IMR-90 (cell line): ENCODE results near the gene ZNF778. TPM values are rescaled to one million over a fixed set of nuclear protein-coding genes. Genes with fewer than 3 reads are reported as not detected.

Experiments used
- ATAC-seq: fragments of 200-7000 bp; cut with Tn5 transposase; 2 replicates; pipeline ENCODE4 v1.9.1; 2020; ENCODE audit warnings: low read depth, mild to moderate bottlenecking, moderate library complexity
- BruUV-seq: library from RNA; stranded (reverse); fragments of 400-500 nt; replicated peaks from 2 replicates; lab custom pipeline; 2021; lab: Mats Ljungman, UMichigan
- CTCF ChIA-PET: fragments of 300-600 bp; formaldehyde crosslinking; extraction: SDS; loops from one replicate; lab custom pipeline; 2021; ENCODE audit warnings: antibody characterized with exemption; lab: Yijun Ruan, JAX
- POLR2A ChIA-PET: fragments of 300-600 bp; sonication (Branson Sonifier 250); formaldehyde crosslinking; loops from one replicate; lab custom pipeline; 2022; ENCODE audit warnings: antibody characterized with exemption; ENCODE audit not compliant: unreplicated experiment; lab: Charles Lee
- DNase-seq: peaks from one replicate; pipeline ENCODE4 v3.0.0; 2013
- H2AFZ ChIP-seq: replicated peaks from 2 replicates; pipeline ENCODE3; 2013; ENCODE audit warnings: low read length, mild to moderate bottlenecking; ENCODE audit not compliant: poor library complexity
- H2AK5ac ChIP-seq: 2 replicates; pipeline ENCODE4 v1.6.1; 2013; ENCODE audit warnings: low read depth, low read length, inconsistent platforms
- H2AK9ac ChIP-seq: replicated peaks from 2 replicates; pipeline ENCODE3; 2013; ENCODE audit warnings: mild to moderate bottlenecking, low read depth, low read length, moderate library complexity; ENCODE audit not compliant: poor library complexity
- H2BK120ac ChIP-seq: 2 replicates; pipeline ENCODE4 v1.6.1; 2013; ENCODE audit warnings: low read depth, low read length, inconsistent platforms
- H2BK15ac ChIP-seq: 3 replicates; pipeline ENCODE4 v1.6.1; 2013; ENCODE audit warnings: low read depth, low read length, inconsistent platforms
- H2BK20ac ChIP-seq: 2 replicates; pipeline ENCODE4 v1.6.1; 2013; ENCODE audit warnings: low read depth, mild to moderate bottlenecking, inconsistent platforms, low read length, moderate library complexity
- H2BK5ac ChIP-seq: 2 replicates; pipeline ENCODE4 v1.6.1; 2013; ENCODE audit warnings: mild to moderate bottlenecking, low read depth, low read length, inconsistent platforms; ENCODE audit not compliant: poor library complexity, severe bottlenecking
- H3K14ac ChIP-seq: replicated peaks from 2 replicates; pipeline ENCODE4 v1.6.1; 2013; ENCODE audit warnings: low read depth, low read length, inconsistent platforms
- H3K18ac ChIP-seq: 2 replicates; pipeline ENCODE4 v1.6.1; 2013; ENCODE audit warnings: low read depth, low read length, control low read depth
- H3K23ac ChIP-seq: 2 replicates; pipeline ENCODE4 v1.6.1; 2013; ENCODE audit warnings: low read depth, low read length, inconsistent platforms
- H3K27ac ChIP-seq: 2 replicates; pipeline ENCODE4 v1.5.1; 2013; ENCODE audit warnings: mild to moderate bottlenecking, control low read depth, low read length; ENCODE audit not compliant: insufficient read depth
- H3K27me3 ChIP-seq: 2 replicates; pipeline ENCODE4 v1.6.1; 2013; ENCODE audit warnings: low read length; ENCODE audit not compliant: control insufficient read depth, insufficient read depth
- H3K36me3 ChIP-seq: 2 replicates; pipeline ENCODE4 v1.6.1; 2013; ENCODE audit warnings: low read length, mixed read lengths; ENCODE audit not compliant: control insufficient read depth, insufficient read depth
- H3K4ac ChIP-seq: 2 replicates; pipeline ENCODE4 v1.6.1; 2013; ENCODE audit warnings: low read depth, low read length, inconsistent platforms
- H3K4me1 ChIP-seq: 2 replicates; pipeline ENCODE4 v1.6.1; 2013; ENCODE audit warnings: low read length, mixed read lengths; ENCODE audit not compliant: control insufficient read depth, insufficient read depth
- H3K4me2 ChIP-seq: 2 replicates; pipeline ENCODE4 v1.6.1; 2013; ENCODE audit warnings: low read depth, mild to moderate bottlenecking, control low read depth, low read length, moderate library complexity
- H3K4me3 ChIP-seq: 2 replicates; pipeline ENCODE4 v1.5.1; 2013; ENCODE audit warnings: low read depth, mild to moderate bottlenecking, control low read depth, low read length, moderate library complexity; ENCODE audit not compliant: insufficient read depth
- H3K56ac ChIP-seq: 2 replicates; pipeline ENCODE4 v1.6.1; 2013; ENCODE audit warnings: low read length, inconsistent platforms; ENCODE audit not compliant: insufficient read depth; ENCODE audit errors: extremely low read depth
- H3K79me1 ChIP-seq, 2 experiments: 2 replicates each; pipeline ENCODE4 v1.6.1; 2013; ENCODE audit warnings: low read length in 2 of 2, inconsistent platforms in 1 of 2, low read depth in 1 of 2
- H3K9ac ChIP-seq: 2 replicates; pipeline ENCODE4 v1.6.1; 2013; ENCODE audit warnings: low read depth, low read length, control low read depth
- H3K9me1 ChIP-seq: 2 replicates; pipeline ENCODE4 v1.6.1; 2013; ENCODE audit warnings: low read length, inconsistent platforms; ENCODE audit not compliant: insufficient read depth
- H3K9me3 ChIP-seq: 2 replicates; pipeline ENCODE4 v1.6.1; 2013; ENCODE audit warnings: low read length; ENCODE audit not compliant: control insufficient read depth, insufficient read depth
- H4K20me1 ChIP-seq: 2 replicates; pipeline ENCODE4 v1.6.1; 2013; ENCODE audit warnings: low read length, inconsistent platforms; ENCODE audit not compliant: insufficient read depth
- H4K5ac ChIP-seq: 2 replicates; pipeline ENCODE4 v1.6.1; 2013; ENCODE audit warnings: mild to moderate bottlenecking, low read depth, low read length, control low read depth
- H4K8ac ChIP-seq, 2 experiments: 2 replicates each; pipeline ENCODE4 v1.6.1; 2013; ENCODE audit warnings: low read depth in 2 of 2, low read length in 2 of 2, control low read depth in 1 of 2, inconsistent platforms in 1 of 2
- H4K91ac ChIP-seq: 2 replicates; pipeline ENCODE4 v1.6.1; 2013; ENCODE audit warnings: low read depth, low read length, inconsistent platforms; ENCODE audit not compliant: insufficient read depth
- CEBPB ChIP-seq: IDR thresholded peaks from 2 replicates; pipeline ENCODE4 v1.6.1; 2012; ENCODE audit warnings: low read depth, low read length, improper control_type of control experiment
- CTCF ChIP-seq: conservative IDR thresholded peaks from 2 replicates; pipeline ENCODE4 v1.5.1; 2012; ENCODE audit warnings: mild to moderate bottlenecking, low read depth, low read length, improper control_type of control experiment
- MXI1 ChIP-seq: IDR thresholded peaks from 2 replicates; pipeline ENCODE4 v1.6.1; 2012; ENCODE audit warnings: low read depth, mild to moderate bottlenecking, low read length, moderate library complexity, borderline replicate concordance
- POLR2A ChIP-seq: IDR thresholded peaks from 2 replicates; pipeline ENCODE4 v1.6.1; 2012; ENCODE audit warnings: mild to moderate bottlenecking, low read depth, low read length
- RAD21 ChIP-seq: IDR thresholded peaks from 2 replicates; pipeline ENCODE4 v1.6.1; 2012; ENCODE audit warnings: low read length, improper control_type of control experiment
- WGBS, 2 experiments: methylation state at CpG; one replicate each; pipeline versions ENCODE4 v1.1.5 to v1.1.7; 2013; ENCODE audit warnings: missing lambda C conversion rate in 2 of 2; ENCODE audit not compliant: insufficient read length in 1 of 2; ENCODE audit errors: extremely low coverage in 2 of 2; 5-methylcytosine and 5-hydroxymethylcytosine counted together
- dilution Hi-C: fragments of 300-500 bp; cut with HindIII; formaldehyde crosslinking; loops from one replicate; pipeline ENCODE4 v1.14.3; 2018; ENCODE audit warnings: low sequenced_read_pairs; ENCODE audit not compliant: unreplicated experiment
- in situ Hi-C: fragments of 300-500 bp; cut with MboI; formaldehyde crosslinking; loops from 3 replicates; pipeline ENCODE4 v1.14.3; 2019; ENCODE audit warnings: low sequenced_read_pairs, inconsistent platforms, mixed read lengths
- intact Hi-C: fragments of 100-400 bp; cut with micrococcal nuclease; formaldehyde crosslinking; loops from 2 replicates; pipeline ENCODE4 v1.10.0; 2022
- polyA plus RNA-seq, 3 experiments: library from polyadenylated mRNA; depleted of rRNA; stranded (reverse); fragments of >200 nt; gene quantifications; 2 replicates each; pipeline ENCODE4 v1.2.3, GENCODE V29; 2012; ENCODE audit warnings: low replicate concordance in 1 of 3
- total RNA-seq: library from RNA; depleted of rRNA; stranded (reverse); fragments of >200 nt; gene quantifications from 2 replicates; pipeline ENCODE4 v1.2.3, GENCODE V29; 2012
- TF ChIP-seq, protein P1 (sequence below): fragments of 150-350 bp; IDR thresholded peaks from 2 replicates; pipeline ENCODE4 v1.6.1; 2016; ENCODE audit warnings: low read depth, mild to moderate bottlenecking, low read length, moderate library complexity, borderline replicate concordance
- TF ChIP-seq, protein P2 (sequence below): fragments of 150-350 bp; IDR thresholded peaks from 2 replicates; pipeline ENCODE4 v1.6.1; 2017; ENCODE audit warnings: mild to moderate bottlenecking, antibody characterized with exemption, low read length, low read depth

The ZNF778 gene
- total and polyA plus RNA-seq, 2 of the 4 experiments (the other 2 are of a cell fraction) = 5.6 to 9.9 TPM

- intact Hi-C loops = no loop called here
- no peaks in the 10 kb centered on the region for H3K9me1 ChIP-seq
- no peak overlapping the region for H4K5ac ChIP-seq
- H2BK20ac ChIP-seq = no peak overlapping the region
- H3K79me1 ChIP-seq = no peaks in the 10 kb centered on the region
- no peak overlapping the region for H3K27ac ChIP-seq
- H3K4me3 ChIP-seq = no peak overlapping the region
- dilution Hi-C loops = no loop called here
- ChIA-PET CTCF (interaction anchor here (1.0 kb wide), 1 partner anchor 13 kb away, joined by 4 read pairs; no protein-coding TSS in a partner anchor), POLR2A (no interaction called here)
- H3K4ac ChIP-seq = no peak overlapping the region
- H4K20me1 ChIP-seq = peaks cover 7% of the 10 kb centered on the region; the same call in 1 of the 2 replicates
- ATAC-seq = no peak
- no peak for TF ChIP-seq MXI1
- TF ChIP-seq CEBPB = no peak
- no peak for TF ChIP-seq POLR2A
- TF ChIP-seq, protein P1, sequence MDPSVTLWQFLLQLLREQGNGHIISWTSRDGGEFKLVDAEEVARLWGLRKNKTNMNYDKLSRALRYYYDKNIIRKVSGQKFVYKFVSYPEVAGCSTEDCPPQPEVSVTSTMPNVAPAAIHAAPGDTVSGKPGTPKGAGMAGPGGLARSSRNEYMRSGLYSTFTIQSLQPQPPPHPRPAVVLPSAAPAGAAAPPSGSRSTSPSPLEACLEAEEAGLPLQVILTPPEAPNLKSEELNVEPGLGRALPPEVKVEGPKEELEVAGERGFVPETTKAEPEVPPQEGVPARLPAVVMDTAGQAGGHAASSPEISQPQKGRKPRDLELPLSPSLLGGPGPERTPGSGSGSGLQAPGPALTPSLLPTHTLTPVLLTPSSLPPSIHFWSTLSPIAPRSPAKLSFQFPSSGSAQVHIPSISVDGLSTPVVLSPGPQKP = no peak
- no peak for TF ChIP-seq RAD21
- TF ChIP-seq CTCF = no peak
- TF ChIP-seq, protein P2, sequence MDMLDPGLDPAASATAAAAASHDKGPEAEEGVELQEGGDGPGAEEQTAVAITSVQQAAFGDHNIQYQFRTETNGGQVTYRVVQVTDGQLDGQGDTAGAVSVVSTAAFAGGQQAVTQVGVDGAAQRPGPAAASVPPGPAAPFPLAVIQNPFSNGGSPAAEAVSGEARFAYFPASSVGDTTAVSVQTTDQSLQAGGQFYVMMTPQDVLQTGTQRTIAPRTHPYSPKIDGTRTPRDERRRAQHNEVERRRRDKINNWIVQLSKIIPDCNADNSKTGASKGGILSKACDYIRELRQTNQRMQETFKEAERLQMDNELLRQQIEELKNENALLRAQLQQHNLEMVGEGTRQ = no peak
- no peak overlapping the region for H2BK120ac ChIP-seq
- no peak overlapping the region for H2AFZ ChIP-seq
- no peak overlapping the region for H3K18ac ChIP-seq
- no peak overlapping the region for H3K23ac ChIP-seq
- BruUV-seq = no TSS peak
- no peak overlapping the region for H2AK9ac ChIP-seq
- H3K9me3 ChIP-seq = peaks cover 8% of the 10 kb centered on the region
- peaks cover 7% of the 10 kb centered on the region for H3K4me1 ChIP-seq
- H3K56ac ChIP-seq = no peak overlapping the region
- H3K4me2 ChIP-seq = no peak overlapping the region; the same call in 1 of the 2 replicates
- H4K8ac ChIP-seq = no peak overlapping the region
- H4K91ac ChIP-seq = no peak overlapping the region
- no peaks in the 10 kb centered on the region for H3K36me3 ChIP-seq
- H2BK15ac ChIP-seq = no peak overlapping the region
- H3K9ac ChIP-seq = no peak overlapping the region
- in situ Hi-C loops = no loop called here
- no peak overlapping the region for H3K14ac ChIP-seq
- peaks cover 37% of the 10 kb centered on the region for H3K27me3 ChIP-seq
- H2AK5ac ChIP-seq = no peak overlapping the region
- no peak overlapping the region for H2BK5ac ChIP-seq
- 29% methylated on average over 21 of the region's 49 CpGs; no CpG with 5 or more reads in 1 of the 2 experiments for WGBS, 2 experiments
- DNase-seq = no peak
These were observed 14.9 kb upstream of the ZNF778 start for GRCh38 chr16:89202422-89203215.
